ENCODE data around the gene AXIN1. TPM values are rescaled to one million over a fixed set of nuclear protein-coding genes. Genes with fewer than 3 reads are reported as not detected.

Gene AXIN1
- total and polyA plus RNA-seq, 9 of the 15 experiments (the other 6 are each of a cell fraction or from before 2014, with no cell fraction given) = 0.42 to 58.0 (median 25.9) TPM

GRCh38 chr16:391885-392335 is 39.4 kb upstream of the AXIN1 start (continued):
- TF ChIP-seq, protein P1, sequence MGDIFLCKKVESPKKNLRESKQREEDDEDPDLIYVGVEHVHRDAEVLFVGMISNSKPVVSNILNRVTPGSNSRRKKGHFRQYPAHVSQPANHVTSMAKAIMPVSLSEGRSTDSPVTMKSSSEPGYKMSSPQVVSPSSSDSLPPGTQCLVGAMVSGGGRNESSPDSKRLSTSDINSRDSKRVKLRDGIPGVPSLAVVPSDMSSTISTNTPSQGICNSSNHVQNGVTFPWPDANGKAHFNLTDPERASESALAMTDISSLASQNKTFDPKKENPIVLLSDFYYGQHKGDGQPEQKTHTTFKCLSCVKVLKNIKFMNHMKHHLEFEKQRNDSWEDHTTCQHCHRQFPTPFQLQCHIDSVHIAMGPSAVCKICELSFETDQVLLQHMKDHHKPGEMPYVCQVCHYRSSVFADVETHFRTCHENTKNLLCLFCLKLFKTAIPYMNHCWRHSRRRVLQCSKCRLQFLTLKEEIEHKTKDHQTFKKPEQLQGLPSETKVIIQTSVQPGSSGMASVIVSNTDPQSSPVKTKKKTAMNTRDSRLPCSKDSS (IDR thresholded peaks at IDR 0.05; ENCODE audit: low read depth, partially characterized antibody) = peak; percentile 78
- TF ChIP-seq, protein P2, sequence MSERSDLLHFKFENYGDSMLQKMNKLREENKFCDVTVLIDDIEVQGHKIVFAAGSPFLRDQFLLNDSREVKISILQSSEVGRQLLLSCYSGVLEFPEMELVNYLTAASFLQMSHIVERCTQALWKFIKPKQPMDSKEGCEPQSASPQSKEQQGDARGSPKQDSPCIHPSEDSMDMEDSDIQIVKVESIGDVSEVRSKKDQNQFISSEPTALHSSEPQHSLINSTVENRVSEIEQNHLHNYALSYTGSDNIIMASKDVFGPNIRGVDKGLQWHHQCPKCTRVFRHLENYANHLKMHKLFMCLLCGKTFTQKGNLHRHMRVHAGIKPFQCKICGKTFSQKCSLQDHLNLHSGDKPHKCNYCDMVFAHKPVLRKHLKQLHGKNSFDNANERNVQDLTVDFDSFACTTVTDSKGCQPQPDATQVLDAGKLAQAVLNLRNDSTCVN (CRISPR knock-in tag; IDR thresholded peaks at IDR 0.05) = no peak
- TF ChIP-seq ADNP (tag; IDR thresholded peaks at IDR 0.05) (peak; percentile 80), CEBPG (CRISPR knock-in tag; IDR thresholded peaks at IDR 0.05) (no peak; the same call in 1 of the 2 replicates), CEBPG (tag; conservative IDR thresholded peaks at IDR 0.05 in 1 of 2, IDR thresholded peaks at IDR 0.05 in 1 of 2) (no peak), ESRRB (CRISPR knock-in tag; IDR thresholded peaks at IDR 0.05; ENCODE audit: borderline replicate concordance) (no peak), SMAD3 (CRISPR knock-in tag; conservative IDR thresholded peaks at IDR 0.05) (no peak), ZMIZ1 (IDR thresholded peaks at IDR 0.05; ENCODE audit: low read depth in 2 of 2, low read length in 2 of 2) (no peak), ZNF212 (CRISPR knock-in tag; IDR thresholded peaks at IDR 0.05) (no peak), STAT5A (IDR thresholded peaks at IDR 0.05; ENCODE audit: borderline replicate concordance, low read length) (no peak), MTA3 (IDR thresholded peaks at IDR 0.05; ENCODE audit: borderline replicate concordance) (0 out of 2 replicates have a peak, but pooled peaks have one; percentile 64), CCNT2 (IDR thresholded peaks at IDR 0.05; ENCODE audit: borderline replicate concordance, extremely low read depth, insufficient read length, low read depth, low read length) (no peak), EP400 (IDR thresholded peaks at IDR 0.05) (peak; percentile 42), ZNF24 (IDR thresholded peaks at IDR 0.05) (peak; percentile 46; the same call in 1 of the 2 replicates), LCOR (CRISPR knock-in tag; IDR thresholded peaks at IDR 0.05) (peak; percentile 37; the same call in 1 of the 2 replicates), RBM22 (IDR thresholded peaks at IDR 0.05; ENCODE audit: low read depth, low read length, poor library complexity, severe bottlenecking) (no peak), SP2 (IDR thresholded peaks at IDR 0.05; ENCODE audit: extremely low read depth, low read depth, low read length, poor library complexity, severe bottlenecking) (no peak)
- TF ChIP-seq, protein P3, sequence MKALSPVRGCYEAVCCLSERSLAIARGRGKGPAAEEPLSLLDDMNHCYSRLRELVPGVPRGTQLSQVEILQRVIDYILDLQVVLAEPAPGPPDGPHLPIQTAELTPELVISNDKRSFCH (CRISPR knock-in tag; IDR thresholded peaks at IDR 0.05) = no peak
- TF ChIP-seq, protein P3 (tag; IDR thresholded peaks at IDR 0.05) = peak; percentile 42; the same call in 1 of the 2 replicates

All from K562 (cell line).